ENCODE measurements around the gene ERN1. TPM values are rescaled to one million over a fixed set of nuclear protein-coding genes. Genes with fewer than 3 reads are reported as not detected.

Gene ERN1
- total and polyA plus RNA-seq, 2 of the 13 experiments (the other 11 are each of a cell fraction or from before 2014, with no cell fraction given) = 6.0 to 12.7 TPM

DNA sequence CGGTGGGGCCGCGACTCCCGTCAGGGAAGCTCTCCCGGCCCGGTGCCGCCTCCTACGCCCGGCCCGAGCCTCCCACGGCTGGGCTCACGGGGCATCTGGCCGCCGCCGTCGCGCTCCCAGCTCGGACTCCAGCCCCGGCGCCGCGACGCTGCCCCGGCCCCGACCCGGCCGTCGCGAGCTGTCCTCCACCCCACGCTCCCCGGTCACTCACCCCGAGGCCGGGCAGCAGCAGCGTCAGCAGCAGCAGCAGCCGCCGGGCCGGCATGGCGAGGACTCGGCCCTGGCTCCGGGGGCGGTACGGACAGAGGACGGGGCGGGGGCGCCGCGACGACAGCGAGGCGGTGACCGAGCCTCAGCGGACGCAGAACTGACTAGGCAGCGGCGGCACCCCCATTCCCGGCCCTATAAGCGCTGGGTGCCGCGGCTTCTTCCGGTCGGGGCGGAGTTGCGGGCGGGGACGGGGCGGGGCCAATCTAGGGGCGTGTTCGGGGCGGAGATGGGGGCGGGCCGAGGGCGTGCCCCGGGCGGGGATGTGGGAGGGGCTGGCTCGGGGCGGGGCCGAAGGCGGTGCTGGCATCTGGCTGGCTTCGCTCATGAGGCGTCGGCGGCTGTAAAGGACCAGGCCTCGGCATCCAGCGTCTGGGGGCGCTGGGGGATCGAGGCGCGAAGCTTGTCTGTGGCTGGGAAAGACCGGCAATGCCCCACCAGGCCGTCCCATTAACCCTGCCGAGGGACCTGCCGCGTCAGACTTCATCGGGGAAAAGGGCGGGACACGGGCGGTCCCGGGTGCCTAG lies at the start of gene ERN1 (continued):
- TF ChIP-seq ZBED4 (CRISPR knock-in tag; IDR thresholded peaks at IDR 0.05; ENCODE audit: borderline replicate concordance) (peak; percentile 62; the same call in 1 of the 2 replicates), ZNF251 (CRISPR knock-in tag; IDR thresholded peaks at IDR 0.05) (no peak), SCMH1 (CRISPR knock-in tag; IDR thresholded peaks at IDR 0.05; ENCODE audit: borderline replicate concordance) (no peak), ZNF577 (CRISPR knock-in tag; IDR thresholded peaks at IDR 0.05; ENCODE audit: borderline replicate concordance, low read depth) (0 out of 2 replicates have a peak, but pooled peaks have one; percentile 53), CREM (IDR thresholded peaks at IDR 0.05) (no peak), CREM (CRISPR knock-in tag; IDR thresholded peaks at IDR 0.05) (no peak), ZNF558 (CRISPR knock-in tag; IDR thresholded peaks at IDR 0.05; ENCODE audit: borderline replicate concordance) (peak; percentile 85; the same call in 1 of the 2 replicates), ELF1 (CRISPR knock-in tag; IDR thresholded peaks at IDR 0.05) (peak; percentile 78), SRSF9 (IDR thresholded peaks at IDR 0.05; ENCODE audit: borderline replicate concordance, insufficient read depth, low read depth, low read length, poor library complexity, severe bottlenecking) (no peak), SNAPC5 (CRISPR knock-in tag; IDR thresholded peaks at IDR 0.05; ENCODE audit: borderline replicate concordance) (0 out of 2 replicates have a peak, but pooled peaks have one; percentile 67), ZNF331 (CRISPR knock-in tag; IDR thresholded peaks at IDR 0.05) (peak; percentile 84; the same call in 1 of the 2 replicates), ZNF468 (CRISPR knock-in tag; IDR thresholded peaks at IDR 0.05) (0 out of 2 replicates have a peak, but pooled peaks have one; percentile 62), CBX1 (IDR thresholded peaks at IDR 0.05; ENCODE audit: low read depth) (peak; percentile 93), TBP (CRISPR knock-in tag; IDR thresholded peaks at IDR 0.05) (0 out of 2 replicates have a peak, but pooled peaks have one; percentile 16), RELA (CRISPR knock-in tag; IDR thresholded peaks at IDR 0.05) (peak; percentile 88), ZNF570 (CRISPR knock-in tag; IDR thresholded peaks at IDR 0.05; ENCODE audit: borderline replicate concordance) (no peak), SMARCC2 (IDR thresholded peaks at IDR 0.05) (no peak), ZNF451 (CRISPR knock-in tag; IDR thresholded peaks at IDR 0.05) (peak; percentile 93), SAP130 (CRISPR knock-in tag; IDR thresholded peaks at IDR 0.05; ENCODE audit: low read depth) (peak; percentile 95), SIX4 (CRISPR knock-in tag; IDR thresholded peaks at IDR 0.05) (peak; percentile 51; the same call in 1 of the 2 replicates), SIN3B (IDR thresholded peaks at IDR 0.05; ENCODE audit: low read length) (0 out of 2 replicates have a peak, but pooled peaks have one; percentile 33), KDM2A (CRISPR knock-in tag; IDR thresholded peaks at IDR 0.05; ENCODE audit: borderline replicate concordance, low read depth) (peak; percentile 91), CCDC6 (CRISPR knock-in tag; IDR thresholded peaks at IDR 0.05) (peak; percentile 97)
- TF ChIP-seq, protein P1, sequence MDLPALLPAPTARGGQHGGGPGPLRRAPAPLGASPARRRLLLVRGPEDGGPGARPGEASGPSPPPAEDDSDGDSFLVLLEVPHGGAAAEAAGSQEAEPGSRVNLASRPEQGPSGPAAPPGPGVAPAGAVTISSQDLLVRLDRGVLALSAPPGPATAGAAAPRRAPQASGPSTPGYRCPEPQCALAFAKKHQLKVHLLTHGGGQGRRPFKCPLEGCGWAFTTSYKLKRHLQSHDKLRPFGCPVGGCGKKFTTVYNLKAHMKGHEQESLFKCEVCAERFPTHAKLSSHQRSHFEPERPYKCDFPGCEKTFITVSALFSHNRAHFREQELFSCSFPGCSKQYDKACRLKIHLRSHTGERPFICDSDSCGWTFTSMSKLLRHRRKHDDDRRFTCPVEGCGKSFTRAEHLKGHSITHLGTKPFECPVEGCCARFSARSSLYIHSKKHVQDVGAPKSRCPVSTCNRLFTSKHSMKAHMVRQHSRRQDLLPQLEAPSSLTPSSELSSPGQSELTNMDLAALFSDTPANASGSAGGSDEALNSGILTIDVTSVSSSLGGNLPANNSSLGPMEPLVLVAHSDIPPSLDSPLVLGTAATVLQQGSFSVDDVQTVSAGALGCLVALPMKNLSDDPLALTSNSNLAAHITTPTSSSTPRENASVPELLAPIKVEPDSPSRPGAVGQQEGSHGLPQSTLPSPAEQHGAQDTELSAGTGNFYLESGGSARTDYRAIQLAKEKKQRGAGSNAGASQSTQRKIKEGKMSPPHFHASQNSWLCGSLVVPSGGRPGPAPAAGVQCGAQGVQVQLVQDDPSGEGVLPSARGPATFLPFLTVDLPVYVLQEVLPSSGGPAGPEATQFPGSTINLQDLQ (CRISPR knock-in tag; IDR thresholded peaks at IDR 0.05) = peak; percentile 69; the same call in 1 of the 2 replicates

All from HepG2 (cell line).